ENCODE data around the gene TUBB. TPM values are rescaled to one million over a fixed set of nuclear protein-coding genes. Genes with fewer than 3 reads are reported as not detected.
A peak's percentile ranks its signal among the peaks of the same experiment; 100 is the strongest.
"Not testable (repeated sequence)": the region's sequence is repeated elsewhere in the genome, so short reads cannot be mapped to it uniquely, and the experiment has no call there.

Gene TUBB
- total RNA-seq, 2 donors from 2014 or later = 80.9 to 84.4 TPM

DNA sequence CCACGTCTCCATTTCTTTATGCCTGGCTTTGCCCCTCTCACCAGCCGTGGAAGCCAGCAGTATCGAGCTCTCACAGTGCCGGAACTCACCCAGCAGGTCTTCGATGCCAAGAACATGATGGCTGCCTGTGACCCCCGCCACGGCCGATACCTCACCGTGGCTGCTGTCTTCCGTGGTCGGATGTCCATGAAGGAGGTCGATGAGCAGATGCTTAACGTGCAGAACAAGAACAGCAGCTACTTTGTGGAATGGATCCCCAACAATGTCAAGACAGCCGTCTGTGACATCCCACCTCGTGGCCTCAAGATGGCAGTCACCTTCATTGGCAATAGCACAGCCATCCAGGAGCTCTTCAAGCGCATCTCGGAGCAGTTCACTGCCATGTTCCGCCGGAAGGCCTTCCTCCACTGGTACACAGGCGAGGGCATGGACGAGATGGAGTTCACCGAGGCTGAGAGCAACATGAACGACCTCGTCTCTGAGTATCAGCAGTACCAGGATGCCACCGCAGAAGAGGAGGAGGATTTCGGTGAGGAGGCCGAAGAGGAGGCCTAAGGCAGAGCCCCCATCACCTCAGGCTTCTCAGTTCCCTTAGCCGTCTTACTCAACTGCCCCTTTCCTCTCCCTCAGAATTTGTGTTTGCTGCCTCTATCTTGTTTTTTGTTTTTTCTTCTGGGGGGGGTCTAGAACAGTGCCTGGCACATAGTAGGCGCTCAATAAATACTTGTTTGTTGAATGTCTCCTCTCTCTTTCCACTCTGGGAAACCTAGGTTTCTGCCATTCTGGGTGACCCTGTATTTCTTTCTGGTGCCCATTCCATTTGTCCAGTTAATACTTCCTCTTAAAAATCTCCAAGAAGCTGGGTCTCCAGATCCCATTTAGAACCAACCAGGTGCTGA, 3.9 kb downstream of the TUBB start:
- H3K27me3 ChIP-seq; DNase-seq; ATAC-seq; H3K4me3 ChIP-seq; H3K9me3 ChIP-seq; intact Hi-C loops (cut with DNase I): not testable (repeated sequence)
- H3K4me1 ChIP-seq = peaks cover 42% of the 10 kb centered on the region
- H3K36me3 ChIP-seq (replicated peaks in 1 of 2; ENCODE audit: insufficient read depth in 1 of 2, low read depth in 2 of 2) = peaks cover 9 to 29% of the 10 kb centered on the region in 2 donors
- 60 to 68% methylated on average over 29 of the region's 29 CpGs for WGBS, 2 donors
- TF ChIP-seq, protein P1, sequence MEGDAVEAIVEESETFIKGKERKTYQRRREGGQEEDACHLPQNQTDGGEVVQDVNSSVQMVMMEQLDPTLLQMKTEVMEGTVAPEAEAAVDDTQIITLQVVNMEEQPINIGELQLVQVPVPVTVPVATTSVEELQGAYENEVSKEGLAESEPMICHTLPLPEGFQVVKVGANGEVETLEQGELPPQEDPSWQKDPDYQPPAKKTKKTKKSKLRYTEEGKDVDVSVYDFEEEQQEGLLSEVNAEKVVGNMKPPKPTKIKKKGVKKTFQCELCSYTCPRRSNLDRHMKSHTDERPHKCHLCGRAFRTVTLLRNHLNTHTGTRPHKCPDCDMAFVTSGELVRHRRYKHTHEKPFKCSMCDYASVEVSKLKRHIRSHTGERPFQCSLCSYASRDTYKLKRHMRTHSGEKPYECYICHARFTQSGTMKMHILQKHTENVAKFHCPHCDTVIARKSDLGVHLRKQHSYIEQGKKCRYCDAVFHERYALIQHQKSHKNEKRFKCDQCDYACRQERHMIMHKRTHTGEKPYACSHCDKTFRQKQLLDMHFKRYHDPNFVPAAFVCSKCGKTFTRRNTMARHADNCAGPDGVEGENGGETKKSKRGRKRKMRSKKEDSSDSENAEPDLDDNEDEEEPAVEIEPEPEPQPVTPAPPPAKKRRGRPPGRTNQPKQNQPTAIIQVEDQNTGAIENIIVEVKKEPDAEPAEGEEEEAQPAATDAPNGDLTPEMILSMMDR (IDR thresholded peaks at IDR 0.05) = peak in 1 of 7 experiments; percentile 6
- peak overlapping the region in 1 of 4 donors; percentile 38 for H3K27ac ChIP-seq

DNA sequence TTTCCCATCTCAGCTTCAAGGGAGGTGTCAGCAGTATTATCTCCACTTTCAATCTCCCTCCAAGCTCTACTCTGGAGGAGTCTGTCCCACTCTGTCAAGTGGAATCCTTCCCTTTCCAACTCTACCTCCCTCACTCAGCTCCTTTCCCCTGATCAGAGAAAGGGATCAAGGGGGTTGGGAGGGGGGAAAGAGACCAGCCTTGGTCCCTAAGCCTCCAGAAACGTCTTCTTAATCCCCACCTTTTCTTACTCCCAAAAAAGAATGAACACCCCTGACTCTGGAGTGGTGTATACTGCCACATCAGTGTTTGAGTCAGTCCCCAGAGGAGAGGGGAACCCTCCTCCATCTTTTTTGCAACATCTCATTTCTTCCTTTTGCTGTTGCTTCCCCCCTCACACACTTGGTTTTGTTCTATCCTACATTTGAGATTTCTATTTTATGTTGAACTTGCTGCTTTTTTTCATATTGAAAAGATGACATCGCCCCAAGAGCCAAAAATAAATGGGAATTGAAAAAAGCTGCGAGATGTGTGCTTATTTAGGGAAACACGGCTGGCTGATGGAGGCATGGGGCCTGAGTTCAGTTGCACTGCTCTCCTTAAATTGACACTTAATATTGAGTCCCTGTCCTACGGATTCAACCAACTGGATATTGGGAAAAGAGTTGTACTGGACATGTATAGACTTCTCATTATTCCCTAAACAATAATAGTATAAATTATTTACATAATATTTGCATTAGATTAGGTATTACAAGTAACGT, 4.9 kb downstream of the TUBB start:
- Histone ChIP-seq H3K36me3 (replicated peaks in 1 of 2; ENCODE audit: insufficient read depth in 1 of 2, low read depth in 2 of 2) (peaks cover 9 to 33% of the 10 kb centered on the region in 2 donors), H3K9me3 (no peaks in the 10 kb centered on the region), H3K27me3 (no peaks in the 10 kb centered on the region), H3K27ac (peak overlapping the region in 1 of 4 donors; percentile 20), H3K4me3 (no peak overlapping the region), H3K4me1 (peaks cover 34% of the 10 kb centered on the region)
- intact Hi-C loops (cut with DNase I) = loop anchor here (5.0 kb wide), 1 partner anchor 43 kb away; no protein-coding TSS in a partner anchor
- no peak for ATAC-seq
- no peak for DNase-seq
- TF ChIP-seq POLR2A (IDR thresholded peaks at IDR 0.05) = peak in 1 of 3 donors; percentile 8
- TF ChIP-seq, protein P1 (IDR thresholded peaks at IDR 0.05) = no peak
- WGBS, 2 donors = 46 to 48% methylated on average over 6 of the region's 6 CpGs

DNA sequence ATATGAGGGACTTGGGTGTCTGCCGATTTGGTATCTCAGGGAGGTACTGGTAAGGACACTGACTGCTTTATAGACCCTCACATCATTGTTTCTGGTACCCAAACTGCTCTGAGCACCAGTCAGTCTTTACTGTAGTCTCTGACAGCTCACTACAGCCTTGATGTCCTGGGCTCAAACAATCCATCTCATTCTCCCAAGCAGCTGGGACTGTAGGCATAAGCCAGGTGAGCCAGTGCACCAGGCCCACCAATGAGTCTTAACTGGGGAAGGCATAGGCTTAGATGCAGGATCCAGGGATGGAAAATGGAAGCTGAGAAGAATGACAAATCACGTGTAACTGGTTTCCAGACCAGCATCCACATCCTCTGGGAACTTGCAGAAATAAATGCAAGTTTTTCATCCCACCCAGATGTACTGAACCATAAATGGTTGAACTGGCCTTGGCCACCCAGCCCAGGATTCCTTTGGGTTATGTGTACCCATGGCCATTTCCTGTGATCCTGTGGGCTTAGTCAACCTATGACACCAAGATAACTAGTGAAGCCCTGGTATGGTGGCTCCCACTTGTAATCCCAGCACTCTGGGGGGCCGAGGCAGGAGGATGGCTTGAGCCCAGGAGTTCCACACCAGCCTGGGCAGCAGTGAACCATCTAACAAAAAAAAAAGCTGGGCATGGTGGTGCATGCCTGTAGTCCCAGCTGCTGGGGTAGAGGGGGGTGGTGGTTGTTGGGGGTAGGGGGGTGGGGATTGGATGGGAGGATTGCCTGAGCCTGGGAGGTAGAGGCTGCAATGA, 5.8 kb downstream of the TUBB start:
- Histone ChIP-seq H3K4me3 (no peak overlapping the region), H3K9me3 (no peaks in the 10 kb centered on the region), H3K36me3 (replicated peaks in 1 of 2; ENCODE audit: insufficient read depth in 1 of 2, low read depth in 2 of 2) (peaks cover 9 to 33% of the 10 kb centered on the region in 2 donors), H3K27me3 (no peaks in the 10 kb centered on the region), H3K4me1 (peaks cover 42% of the 10 kb centered on the region), H3K27ac (no peak overlapping the region)
- TF ChIP-seq, protein P1 (IDR thresholded peaks at IDR 0.05) = no peak
- no peak for TF ChIP-seq POLR2A (IDR thresholded peaks at IDR 0.05)
- WGBS, 2 donors = 44 to 70% methylated on average over 2 to 3 of the region's 3 CpGs
- ATAC-seq = no peak
- DNase-seq = no peak
- intact Hi-C loops (cut with DNase I) = loop anchor here (5.0 kb wide), 1 partner anchor 44 kb away; no protein-coding TSS in a partner anchor

DNA sequence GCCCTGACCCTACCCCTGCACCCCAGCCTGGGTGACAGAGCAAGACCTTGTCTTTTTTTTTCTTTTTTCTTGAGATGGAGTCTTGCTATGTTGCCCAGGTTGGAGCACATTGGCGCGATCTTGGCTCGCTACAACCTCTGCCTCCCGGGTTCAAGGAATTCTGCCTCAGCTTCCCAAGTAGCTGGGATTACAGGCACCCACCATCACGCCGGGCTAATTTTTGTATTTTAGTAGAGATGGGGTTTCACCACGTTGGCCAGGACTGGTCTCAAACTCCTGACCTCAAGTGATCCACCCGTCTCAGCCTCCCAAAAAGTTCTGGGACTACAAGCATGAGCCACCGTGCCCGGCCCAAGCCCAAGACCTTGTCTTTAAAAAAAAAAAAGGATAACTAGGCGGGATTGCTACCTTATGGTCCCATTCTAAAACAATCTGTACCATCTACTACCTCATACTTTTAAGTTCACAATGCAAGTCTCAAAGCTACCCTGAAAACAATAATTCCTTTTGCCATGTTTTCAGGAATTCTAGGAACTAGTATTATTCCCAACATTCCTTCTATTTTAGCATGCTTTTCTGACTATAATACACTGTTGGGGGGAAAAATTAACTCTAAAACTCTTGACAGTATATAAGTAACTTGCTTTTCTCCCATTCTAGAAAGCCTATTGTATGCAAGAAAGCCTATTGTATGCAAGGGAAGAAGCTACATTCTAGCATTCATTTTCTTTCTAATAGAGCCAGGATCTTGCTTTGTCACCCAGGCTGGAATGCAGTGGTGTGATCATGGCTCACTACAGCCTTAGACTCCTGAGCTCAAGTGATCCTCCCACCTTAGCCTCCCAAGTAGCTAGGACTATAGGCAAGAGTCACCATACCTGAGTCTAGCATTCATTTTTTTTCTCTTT, 6.6 kb downstream of the TUBB start:
- H3K27me3 ChIP-seq = no peaks in the 10 kb centered on the region
- H3K36me3 ChIP-seq (replicated peaks in 1 of 2; ENCODE audit: insufficient read depth in 1 of 2, low read depth in 2 of 2) = peaks cover 9 to 33% of the 10 kb centered on the region in 2 donors
- TF ChIP-seq, protein P1 (IDR thresholded peaks at IDR 0.05) = no peak
- TF ChIP-seq POLR2A (IDR thresholded peaks at IDR 0.05) = no peak
- H3K9me3 ChIP-seq = no peaks in the 10 kb centered on the region
- intact Hi-C loops (cut with DNase I) = loop anchor here (5.0 kb wide), 1 partner anchor 44 kb away; no protein-coding TSS in a partner anchor
- peak overlapping the region in 1 of 4 donors; percentile 5 for H3K27ac ChIP-seq
- DNase-seq (no peak), ATAC-seq (no peak)
- 90 to 94% methylated on average over 11 of the region's 11 CpGs for WGBS, 2 donors
- peaks cover 42% of the 10 kb centered on the region for H3K4me1 ChIP-seq
- H3K4me3 ChIP-seq = no peak overlapping the region

Data from body of pancreas (tissue), 4 donors.